OCI-LY7 (cell line): ENCODE results near the gene GGA3. TPM values are rescaled to one million over a fixed set of nuclear protein-coding genes. Genes with fewer than 3 reads are reported as not detected.

Source experiments
- BruUV-seq: library from RNA; stranded (reverse); fragments of 400-500 nt; replicated peaks from 2 replicates; lab custom pipeline; 2021; lab: Mats Ljungman, UMichigan
- CTCF ChIA-PET: fragments of 300-600 bp; sonication (Branson Sonifier 250); formaldehyde crosslinking; loops from one replicate; lab custom pipeline; 2022; ENCODE audit warnings: antibody characterized with exemption; ENCODE audit not compliant: unreplicated experiment; lab: Charles Lee
- POLR2A ChIA-PET: fragments of 300-600 bp; sonication (Branson Sonifier 250); formaldehyde crosslinking; loops from one replicate; lab custom pipeline; 2022; ENCODE audit warnings: antibody characterized with exemption; lab: Charles Lee
- DNase-seq: peaks from one replicate; pipeline ENCODE4 v3.0.0-alpha.2; 2015; ENCODE audit warnings: low spot score
- H2AFZ ChIP-seq: fragments of 200-600 bp; sonication (generic), shearing (Covaris generic); 2 replicates; pipeline ENCODE4 v1.6.1; 2014; ENCODE audit warnings: mild to moderate bottlenecking, antibody characterized with exemption, low read length, moderate library complexity
- H3K27ac ChIP-seq: fragments of 200-600 bp; sonication (generic); 2 replicates; pipeline ENCODE4 v1.5.1; 2014; ENCODE audit warnings: mixed run types, low read depth, mild to moderate bottlenecking, moderate library complexity, low read length, inconsistent platforms; ENCODE audit not compliant: poor library complexity, severe bottlenecking
- H3K36me3 ChIP-seq: fragments of 200-600 bp; sonication (generic); 2 replicates; pipeline ENCODE4 v1.6.1; 2014; ENCODE audit warnings: mild to moderate bottlenecking, antibody characterized with exemption, low read length, moderate library complexity, mixed read lengths; ENCODE audit not compliant: insufficient read depth
- H3K4me1 ChIP-seq: fragments of 200-600 bp; sonication (generic); 2 replicates; pipeline ENCODE4 v1.5.1; 2014; ENCODE audit warnings: mild to moderate bottlenecking, low read length; ENCODE audit not compliant: insufficient read depth, poor library complexity, severe bottlenecking
- H3K4me2 ChIP-seq: fragments of 200-600 bp; sonication (generic); 2 replicates; pipeline ENCODE4 v1.6.1; 2014; ENCODE audit warnings: mild to moderate bottlenecking, low read length
- H3K4me3 ChIP-seq: fragments of 200-600 bp; sonication (generic); 2 replicates; pipeline ENCODE4 v1.5.1; 2014; ENCODE audit warnings: mild to moderate bottlenecking, low read depth, low read length; ENCODE audit not compliant: poor library complexity, severe bottlenecking
- H3K79me2 ChIP-seq: fragments of 200-600 bp; sonication (generic); 2 replicates; pipeline ENCODE4 v1.6.1; 2016; ENCODE audit warnings: low read depth, mild to moderate bottlenecking, low read length, moderate library complexity, mixed read lengths; ENCODE audit not compliant: insufficient read depth
- H3K9me2 ChIP-seq: fragments of 200-600 bp; sonication (generic); 2 replicates; pipeline ENCODE4 v1.6.1; 2016; ENCODE audit warnings: mild to moderate bottlenecking, low read length, mixed read lengths; ENCODE audit not compliant: insufficient read depth
- H3K9me3 ChIP-seq: fragments of 200-600 bp; sonication (generic); 2 replicates; pipeline ENCODE4 v1.6.1; 2014; ENCODE audit warnings: mild to moderate bottlenecking, mixed run types, low read length, mixed read lengths
- H4K20me1 ChIP-seq: fragments of 200-600 bp; sonication (generic); 2 replicates; pipeline ENCODE4 v1.6.1; 2014; ENCODE audit warnings: mild to moderate bottlenecking, antibody characterized with exemption, low read length, moderate library complexity, mixed read lengths; ENCODE audit not compliant: insufficient read depth
- CTCF ChIP-seq: fragments of 200-600 bp; sonication (generic); conservative IDR thresholded peaks from 2 replicates; pipeline ENCODE4 v1.5.1; 2014; ENCODE audit warnings: mild to moderate bottlenecking, antibody characterized with exemption, low read length, moderate library complexity, mixed read lengths
- EZH2phosphoT487 ChIP-seq: fragments of 200-600 bp; sonication (generic); IDR thresholded peaks from 2 replicates; pipeline ENCODE4 v1.6.1; 2018; ENCODE audit warnings: low read depth, borderline replicate concordance, mild to moderate bottlenecking, mixed run types, antibody characterized with exemption, low read length, moderate library complexity, mixed read lengths
- intact Hi-C: fragments of 100-400 bp; cut with micrococcal nuclease; formaldehyde crosslinking; loops from one replicate; pipeline ENCODE4 v1.10.0; 2022; ENCODE audit not compliant: unreplicated experiment
- total RNA-seq, 2 experiments: library from RNA; depleted of rRNA in 1 of 2; stranded (reverse); fragments of >200 nt in 1 of 2; shearing (Covaris generic) in 1 of 2; gene quantifications; 2 replicates each; pipeline ENCODE4 v1.2.3, GENCODE V29; 2014 to 2022

The GGA3 gene
- total RNA-seq, 2 experiments from 2014 or later, result 77.6 to 106 TPM

GRCh38 chr17:75277664-75278071, 16.3 kb upstream of the GGA3 start:
- DNase-seq, result no peak
- BruUV-seq, result no TSS peak
- no peak overlapping the region for H2AFZ ChIP-seq
- TF ChIP-seq CTCF (no peak), EZH2phosphoT487 (no peak)
- CTCF ChIA-PET, result interaction anchor here (0.6 kb wide), 1 partner anchor 15 kb away, joined by 3 read pairs; no protein-coding TSS in a partner anchor
- intact Hi-C loops, result loop anchor here (10.0 kb wide), 1 partner anchor 507 kb away; the partner anchor contains the start of gene UNK
- H3K79me2 ChIP-seq, result peaks cover 2% of the 10 kb centered on the region; the same call in 1 of the 2 replicates
- peaks cover 91% of the 10 kb centered on the region for H3K36me3 ChIP-seq
- no peak overlapping the region for H3K4me2 ChIP-seq
- no peak overlapping the region for H3K4me3 ChIP-seq
- no peaks in the 10 kb centered on the region for H3K9me2 ChIP-seq
- POLR2A ChIA-PET, result interaction anchor here (1.0 to 2.4 kb wide), 2 partner anchors 12 to 15 kb away, joined by 4 to 8 read pairs; partner anchors contain the start of genes MRPS7 and SLC25A19
- no peak overlapping the region for H3K27ac ChIP-seq
- peaks cover 13% of the 10 kb centered on the region for H3K4me1 ChIP-seq
- H3K9me3 ChIP-seq, result no peaks in the 10 kb centered on the region
- no peaks in the 10 kb centered on the region for H4K20me1 ChIP-seq

GRCh38 chr17:75273977-75274708, 12.7 kb upstream of the GGA3 start:
- peaks cover 23% of the 10 kb centered on the region; the same call in 1 of the 2 replicates for H3K79me2 ChIP-seq
- ChIA-PET CTCF (no interaction called here), POLR2A (interaction anchor here (1.1 to 2.4 kb wide), 5 partner anchors 11 to 75 kb away, joined by 3 to 7 read pairs (median 3); partner anchors contain the start of genes NUP85 and SLC25A19)
- no peak overlapping the region for H3K4me3 ChIP-seq
- H2AFZ ChIP-seq, result no peak overlapping the region
- H3K4me1 ChIP-seq, result peaks cover 33% of the 10 kb centered on the region
- H3K27ac ChIP-seq, result no peak overlapping the region
- H4K20me1 ChIP-seq, result no peaks in the 10 kb centered on the region
- no TSS peak for BruUV-seq
- intact Hi-C loops, result loop anchor here (10.0 kb wide), 1 partner anchor 511 kb away; the partner anchor contains the start of gene UNK
- peaks cover 63% of the 10 kb centered on the region for H3K36me3 ChIP-seq
- no peak overlapping the region for H3K4me2 ChIP-seq
- no peak for DNase-seq
- no peaks in the 10 kb centered on the region for H3K9me3 ChIP-seq
- no peaks in the 10 kb centered on the region for H3K9me2 ChIP-seq
- TF ChIP-seq CTCF, result no peak
- no peak for TF ChIP-seq EZH2phosphoT487
